ENCODE data around the gene LINGO1. TPM values are rescaled to one million over a fixed set of nuclear protein-coding genes. Genes with fewer than 3 reads are reported as not detected.

LINGO1 gene
- total RNA-seq, 2 experiments from 2014 or later: not detected

DNA sequence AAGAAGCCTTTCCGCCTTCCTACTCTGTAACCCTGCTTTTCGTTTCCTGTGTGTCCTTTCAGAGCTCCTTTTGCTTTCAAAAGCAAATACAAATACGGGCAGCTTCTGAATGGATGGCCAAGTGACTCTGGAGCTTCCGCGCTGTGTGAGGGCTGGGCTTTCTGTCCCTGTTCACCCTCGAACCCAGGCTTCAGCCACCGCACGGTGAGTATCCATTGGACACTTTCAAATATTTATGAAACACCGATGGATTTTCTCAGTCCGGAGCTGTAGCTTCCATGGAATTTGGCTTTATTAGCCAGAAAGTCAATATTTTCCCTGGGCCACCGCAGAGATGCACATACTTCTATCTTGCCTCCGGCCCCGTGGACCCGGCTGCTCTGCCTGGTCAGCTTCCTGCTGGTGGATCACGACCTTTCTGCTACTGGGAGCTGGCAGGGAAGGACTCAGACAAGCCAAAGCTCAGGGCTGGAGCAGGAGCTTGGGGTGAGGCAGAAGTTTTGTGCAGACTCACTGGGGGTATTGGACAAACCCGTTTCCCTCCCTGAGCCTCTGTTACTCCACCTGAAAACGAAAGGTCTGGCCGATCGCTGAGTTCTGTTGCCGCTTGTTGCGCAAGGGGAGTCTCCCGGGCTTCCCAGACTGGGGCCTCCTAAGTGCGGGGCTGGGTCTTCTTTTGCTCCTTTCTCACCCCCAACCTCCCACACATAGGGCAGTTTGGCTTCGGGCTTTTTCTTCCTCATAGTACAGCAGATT is 63.6 kb downstream of the LINGO1 start:
- ChIA-PET POLR2A (no interaction called here), CTCF (interaction anchor here (0.6 to 1.3 kb wide), 2 partner anchors 11 to 26 kb away, joined by 3 read pairs; no protein-coding TSS in a partner anchor)
- Mint-ChIP-seq H3K27ac (no peak overlapping the region), H3K4me1 (ENCODE audit: low read depth) (no peaks in the 10 kb centered on the region), H3K9me3 (ENCODE audit: insufficient read depth) (no peaks in the 10 kb centered on the region), H3K36me3 (ENCODE audit: low read depth) (no peaks in the 10 kb centered on the region), H3K27me3 (ENCODE audit: low read depth) (no peaks in the 10 kb centered on the region), H3K4me3 (no peak overlapping the region)
- ATAC-seq (no peak), DNase-seq (no peak)

DNA sequence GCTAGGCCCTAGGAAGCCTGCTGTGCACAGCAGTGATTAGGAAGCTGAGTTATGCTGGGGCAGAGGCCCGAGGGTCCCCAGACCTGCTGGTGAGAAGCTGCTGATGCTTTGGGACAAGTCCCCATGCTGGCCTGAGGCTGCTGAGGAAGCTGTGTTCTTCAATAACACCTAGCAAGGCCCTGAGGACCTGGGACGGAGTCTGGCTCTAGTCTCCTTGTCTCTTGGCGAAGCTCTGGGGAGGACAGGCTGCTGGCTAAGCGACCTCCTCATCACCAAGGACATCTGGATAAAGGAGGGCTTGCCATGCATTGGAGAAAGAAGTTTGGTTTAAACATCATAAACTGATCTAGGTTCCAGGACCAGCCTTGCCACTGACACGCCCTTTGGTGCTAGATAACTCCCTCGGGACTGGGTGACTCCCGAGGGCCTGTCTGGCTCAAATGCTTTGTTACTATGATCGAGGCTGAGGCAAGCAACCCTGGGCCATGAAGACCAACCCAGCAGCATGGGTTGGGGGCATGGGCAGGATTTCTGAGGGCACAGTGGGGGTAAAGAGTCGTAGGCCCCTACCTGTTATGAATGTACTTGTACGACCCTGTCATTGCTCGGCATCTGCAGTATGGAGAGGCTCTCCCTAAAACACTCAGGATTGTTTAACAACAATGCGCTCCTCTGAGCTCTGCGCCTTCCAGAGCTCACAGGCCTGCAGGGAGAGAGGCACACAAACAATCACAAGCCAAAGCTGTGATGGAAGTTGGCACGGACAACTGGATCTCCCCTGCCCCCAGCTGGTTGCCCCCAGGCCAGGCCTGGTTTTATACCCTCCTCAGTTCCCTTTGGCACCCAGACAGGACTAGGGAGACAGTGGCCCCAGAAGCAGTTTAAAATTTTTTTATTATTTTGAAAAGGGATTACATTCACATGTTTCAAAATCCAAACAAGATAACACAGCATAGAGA is 64.4 kb downstream of the LINGO1 start:
- Mint-ChIP-seq H3K4me3 (no peak overlapping the region), H3K27ac (no peak overlapping the region), H3K4me1 (ENCODE audit: low read depth) (no peaks in the 10 kb centered on the region), H3K36me3 (ENCODE audit: low read depth) (no peaks in the 10 kb centered on the region), H3K27me3 (ENCODE audit: low read depth) (no peaks in the 10 kb centered on the region), H3K9me3 (ENCODE audit: insufficient read depth) (no peaks in the 10 kb centered on the region)
- CTCF ChIA-PET: no interaction called here
- no peak for DNase-seq
- POLR2A ChIA-PET: no interaction called here
- no peak for ATAC-seq

GRCh38 chr15:77567202-77567601 is 65.5 kb downstream of the LINGO1 start:
- ChIA-PET CTCF (no interaction called here), POLR2A (no interaction called here)
- Mint-ChIP-seq H3K4me1 (ENCODE audit: low read depth) (no peaks in the 10 kb centered on the region), H3K27me3 (ENCODE audit: low read depth) (no peaks in the 10 kb centered on the region), H3K36me3 (ENCODE audit: low read depth) (no peaks in the 10 kb centered on the region), H3K9me3 (ENCODE audit: insufficient read depth) (no peaks in the 10 kb centered on the region), H3K27ac (no peak overlapping the region), H3K4me3 (no peak overlapping the region)
- DNase-seq (no peak), ATAC-seq (no peak)

DNA sequence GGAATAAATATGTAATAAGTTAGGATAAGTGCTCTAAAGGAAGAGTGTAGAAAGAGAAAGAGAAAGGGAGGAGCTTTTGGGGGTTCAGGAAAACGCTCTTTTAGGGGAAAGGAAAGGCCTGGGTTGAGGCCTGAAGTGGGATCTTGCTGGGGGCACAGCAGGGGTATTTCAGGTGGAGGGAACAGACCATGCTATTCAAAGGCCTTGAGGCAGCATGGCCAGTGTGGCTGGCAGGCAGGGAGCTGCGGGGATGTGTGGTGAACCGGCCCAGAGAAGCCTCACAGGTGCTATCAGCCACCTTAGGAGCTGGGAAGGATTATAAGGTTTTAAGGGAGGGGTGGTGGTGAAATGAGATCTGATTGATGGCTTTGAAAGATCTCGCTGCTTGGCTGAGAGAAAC is 66.6 kb downstream of the LINGO1 start:
- Mint-ChIP-seq H3K4me3 (no peak overlapping the region), H3K4me1 (ENCODE audit: low read depth) (no peaks in the 10 kb centered on the region), H3K27me3 (ENCODE audit: low read depth) (no peaks in the 10 kb centered on the region), H3K9me3 (ENCODE audit: insufficient read depth) (no peaks in the 10 kb centered on the region), H3K27ac (no peak overlapping the region), H3K36me3 (ENCODE audit: low read depth) (no peaks in the 10 kb centered on the region)
- ChIA-PET CTCF (no interaction called here), POLR2A (no interaction called here)
- DNase-seq (no peak), ATAC-seq (no peak)

DNA sequence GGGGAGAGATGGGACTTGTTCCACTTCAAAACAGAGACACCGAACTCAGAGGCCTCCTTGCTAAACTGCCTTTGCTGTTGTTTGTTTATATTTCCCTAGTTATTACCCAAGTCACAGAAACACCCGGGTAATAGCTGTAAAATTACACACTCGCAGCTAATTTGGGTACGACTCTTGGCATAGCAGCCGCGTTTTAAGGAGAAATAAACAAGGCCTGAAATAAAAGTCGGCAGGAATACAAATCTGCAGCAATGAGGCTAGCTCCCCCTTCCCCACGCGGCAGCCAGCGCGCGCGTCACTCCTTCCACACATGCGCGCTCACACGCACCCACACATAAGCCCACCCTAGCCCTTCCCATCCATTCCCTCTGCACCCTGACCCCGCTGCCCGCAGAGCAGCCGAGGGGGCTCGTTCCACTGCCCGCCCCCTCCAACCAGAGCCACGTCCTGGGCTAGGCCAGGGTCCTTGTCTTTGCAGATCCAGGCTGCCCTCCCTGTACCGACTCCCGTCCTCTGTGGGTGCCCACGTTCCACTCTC is 67.3 kb downstream of the LINGO1 start:
- CTCF ChIA-PET: no interaction called here
- POLR2A ChIA-PET: no interaction called here

DNA sequence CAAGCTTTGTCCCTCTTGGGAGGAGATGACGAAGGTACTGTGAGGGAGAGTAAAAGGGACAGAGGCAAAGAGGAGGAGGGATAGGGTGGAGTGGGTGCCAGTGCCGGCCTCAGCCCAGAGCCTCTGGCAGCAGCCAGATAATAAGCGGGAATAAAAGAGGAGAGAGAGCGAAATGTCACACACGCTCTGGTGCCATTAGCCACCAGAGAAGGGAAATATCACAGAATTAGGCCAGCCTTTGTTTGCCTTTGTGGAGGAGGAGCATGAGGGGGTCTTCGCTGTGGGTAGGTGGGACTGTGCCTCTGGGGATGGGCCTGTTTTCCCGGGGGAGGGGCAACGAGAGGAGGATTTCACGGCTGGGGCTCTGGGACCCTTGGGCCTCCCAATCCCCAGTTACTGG is 67.8 kb downstream of the LINGO1 start:
- no peaks in the 10 kb centered on the region for H3K36me3 Mint-ChIP-seq (ENCODE audit: low read depth)
- no peak overlapping the region for H3K4me3 Mint-ChIP-seq
- no peak overlapping the region for H3K27ac Mint-ChIP-seq
- H3K4me1 Mint-ChIP-seq (ENCODE audit: low read depth): no peaks in the 10 kb centered on the region
- ChIA-PET POLR2A (no interaction called here), CTCF (no interaction called here)
- DNase-seq (no peak), ATAC-seq (no peak)
- no peaks in the 10 kb centered on the region for H3K9me3 Mint-ChIP-seq (ENCODE audit: insufficient read depth)
- H3K27me3 Mint-ChIP-seq (ENCODE audit: low read depth): no peaks in the 10 kb centered on the region

More for the DNA sequence above, 67.3 kb downstream of the LINGO1 start:
- Mint-ChIP-seq H3K36me3 (ENCODE audit: low read depth) (no peaks in the 10 kb centered on the region), H3K4me1 (ENCODE audit: low read depth) (no peaks in the 10 kb centered on the region), H3K4me3 (no peak overlapping the region), H3K27me3 (ENCODE audit: low read depth) (no peaks in the 10 kb centered on the region), H3K27ac (no peak overlapping the region), H3K9me3 (ENCODE audit: insufficient read depth) (no peaks in the 10 kb centered on the region)
- no peak for DNase-seq
- ATAC-seq: no peak

DNA sequence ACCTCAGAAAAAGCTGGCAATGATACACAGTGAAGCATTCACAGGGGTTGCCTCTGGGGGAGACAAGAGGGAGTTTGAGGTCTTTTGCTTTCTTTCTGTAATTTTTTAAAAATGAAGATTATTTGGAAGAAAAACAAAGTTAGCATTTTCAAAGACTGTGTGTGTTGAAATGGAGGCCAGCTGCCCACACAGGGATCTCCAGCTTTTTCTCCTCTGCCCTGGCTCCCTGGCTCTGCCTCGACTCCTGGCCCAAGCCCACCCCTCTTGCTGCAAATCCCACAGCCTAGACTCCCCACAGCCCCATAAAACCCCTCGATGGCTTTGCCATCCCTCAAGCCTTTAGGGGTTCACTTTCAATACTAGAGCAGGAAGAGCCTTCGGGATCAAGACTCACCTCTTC is 68.4 kb downstream of the LINGO1 start:
- ChIA-PET CTCF (no interaction called here), POLR2A (no interaction called here)
- no peak overlapping the region for H3K4me3 Mint-ChIP-seq
- ATAC-seq (no peak), DNase-seq (no peak)
- H3K9me3 Mint-ChIP-seq (ENCODE audit: insufficient read depth): no peaks in the 10 kb centered on the region
- H3K4me1 Mint-ChIP-seq (ENCODE audit: low read depth): no peaks in the 10 kb centered on the region
- no peak overlapping the region for H3K27ac Mint-ChIP-seq
- H3K27me3 Mint-ChIP-seq (ENCODE audit: low read depth): no peaks in the 10 kb centered on the region
- H3K36me3 Mint-ChIP-seq (ENCODE audit: low read depth): no peaks in the 10 kb centered on the region

- Mint-ChIP-seq H3K36me3 (ENCODE audit: low read depth) (no peaks in the 10 kb centered on the region), H3K9me3 (ENCODE audit: insufficient read depth) (no peaks in the 10 kb centered on the region), H3K27ac (no peak overlapping the region), H3K4me3 (no peak overlapping the region), H3K27me3 (ENCODE audit: low read depth) (no peaks in the 10 kb centered on the region), H3K4me1 (ENCODE audit: low read depth) (no peaks in the 10 kb centered on the region)
- ChIA-PET CTCF (interaction anchor here (0.6 kb wide), 1 partner anchor 21 kb away, joined by 3 read pairs; no protein-coding TSS in a partner anchor), POLR2A (no interaction called here)
- ATAC-seq (no peak), DNase-seq (no peak)
Measured at GRCh38 chr15:77563623-77564156, 69.0 kb downstream of the LINGO1 start.

Other genes with a start within 250 kb of the LINGO1 start
- gene PEAK1, start 212.8 kb downstream of the LINGO1 start, total RNA-seq: 10 to 100 TPM; 30.4 to 30.7 TPM
- 10 to 100 TPM; 47.5 to 51.7 TPM for gene HMG20A, start 212.0 kb downstream of the LINGO1 start, total RNA-seq